Measurements from ENCODE around the gene SCAMP5. TPM values are rescaled to one million over a fixed set of nuclear protein-coding genes. Genes with fewer than 3 reads are reported as not detected.

SCAMP5 gene
- total RNA-seq, 4 donors from 2014 or later = 5.0 to 78.1 (median 53.4) TPM

DNA sequence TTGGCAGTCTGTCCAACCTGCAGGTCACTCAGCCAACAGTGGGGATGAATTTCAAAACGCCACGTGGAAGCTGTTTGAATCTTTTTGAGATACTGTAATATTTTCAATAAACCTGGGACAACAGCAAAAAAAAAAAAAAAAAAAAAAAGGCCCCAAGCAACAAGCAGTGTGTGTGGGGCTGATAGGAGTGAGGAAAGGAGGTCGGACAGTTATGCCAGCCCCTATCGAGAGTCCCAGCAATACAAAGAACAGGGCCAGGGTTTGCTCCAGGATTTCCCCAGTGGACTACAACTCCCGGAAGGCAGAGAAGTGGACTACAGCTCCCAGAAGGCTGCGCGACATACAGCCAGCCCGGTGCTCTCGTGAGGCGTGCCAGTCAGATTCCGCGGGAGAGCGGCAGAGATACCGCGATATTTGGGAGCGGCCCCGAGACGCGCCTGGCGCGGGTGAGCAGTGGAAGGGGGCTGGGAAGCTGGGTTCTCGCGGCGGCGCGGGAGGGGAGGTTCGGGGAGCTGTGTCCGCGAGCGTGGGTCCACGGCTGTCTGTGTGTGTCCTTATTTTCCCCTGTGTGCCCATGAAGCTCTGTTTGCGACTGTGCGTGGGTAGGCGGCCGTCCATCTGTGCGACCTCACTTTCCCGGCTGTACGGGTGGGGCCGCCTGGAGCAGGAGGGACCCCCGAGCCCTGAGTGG lies 28.0 kb downstream of the SCAMP5 start, which contains the start of gene PPCDC:
PPCDC (plus strand) TSS at position 410 of the 691 bp plus-strand sequence. CDS start 4,729 bp downstream, outside the sequence.
- DNase-seq = peak; percentile 95 to 99 (median 96)
- Histone ChIP-seq H3K36me3 (no peaks in the 10 kb centered on the region), H3K4me3 (peak within 1 kb of the TSS; percentile 73 to 89 (median 82)), H3K4me1 (peaks cover 0 to 16% (median 0%) of the 10 kb centered on the region in 4 donors), H3K27me3 (no peaks in the 10 kb centered on the region), H3K27ac (peak within 1 kb of the TSS; percentile 83 to 89 (median 85)), H3K9me3 (no peaks in the 10 kb centered on the region)
- peak; percentile 84 to 87 for TF ChIP-seq POLR2A (IDR thresholded peaks at IDR 0.05)
- TF ChIP-seq, protein P1, sequence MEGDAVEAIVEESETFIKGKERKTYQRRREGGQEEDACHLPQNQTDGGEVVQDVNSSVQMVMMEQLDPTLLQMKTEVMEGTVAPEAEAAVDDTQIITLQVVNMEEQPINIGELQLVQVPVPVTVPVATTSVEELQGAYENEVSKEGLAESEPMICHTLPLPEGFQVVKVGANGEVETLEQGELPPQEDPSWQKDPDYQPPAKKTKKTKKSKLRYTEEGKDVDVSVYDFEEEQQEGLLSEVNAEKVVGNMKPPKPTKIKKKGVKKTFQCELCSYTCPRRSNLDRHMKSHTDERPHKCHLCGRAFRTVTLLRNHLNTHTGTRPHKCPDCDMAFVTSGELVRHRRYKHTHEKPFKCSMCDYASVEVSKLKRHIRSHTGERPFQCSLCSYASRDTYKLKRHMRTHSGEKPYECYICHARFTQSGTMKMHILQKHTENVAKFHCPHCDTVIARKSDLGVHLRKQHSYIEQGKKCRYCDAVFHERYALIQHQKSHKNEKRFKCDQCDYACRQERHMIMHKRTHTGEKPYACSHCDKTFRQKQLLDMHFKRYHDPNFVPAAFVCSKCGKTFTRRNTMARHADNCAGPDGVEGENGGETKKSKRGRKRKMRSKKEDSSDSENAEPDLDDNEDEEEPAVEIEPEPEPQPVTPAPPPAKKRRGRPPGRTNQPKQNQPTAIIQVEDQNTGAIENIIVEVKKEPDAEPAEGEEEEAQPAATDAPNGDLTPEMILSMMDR (IDR thresholded peaks at IDR 0.05) = no peak

DNA sequence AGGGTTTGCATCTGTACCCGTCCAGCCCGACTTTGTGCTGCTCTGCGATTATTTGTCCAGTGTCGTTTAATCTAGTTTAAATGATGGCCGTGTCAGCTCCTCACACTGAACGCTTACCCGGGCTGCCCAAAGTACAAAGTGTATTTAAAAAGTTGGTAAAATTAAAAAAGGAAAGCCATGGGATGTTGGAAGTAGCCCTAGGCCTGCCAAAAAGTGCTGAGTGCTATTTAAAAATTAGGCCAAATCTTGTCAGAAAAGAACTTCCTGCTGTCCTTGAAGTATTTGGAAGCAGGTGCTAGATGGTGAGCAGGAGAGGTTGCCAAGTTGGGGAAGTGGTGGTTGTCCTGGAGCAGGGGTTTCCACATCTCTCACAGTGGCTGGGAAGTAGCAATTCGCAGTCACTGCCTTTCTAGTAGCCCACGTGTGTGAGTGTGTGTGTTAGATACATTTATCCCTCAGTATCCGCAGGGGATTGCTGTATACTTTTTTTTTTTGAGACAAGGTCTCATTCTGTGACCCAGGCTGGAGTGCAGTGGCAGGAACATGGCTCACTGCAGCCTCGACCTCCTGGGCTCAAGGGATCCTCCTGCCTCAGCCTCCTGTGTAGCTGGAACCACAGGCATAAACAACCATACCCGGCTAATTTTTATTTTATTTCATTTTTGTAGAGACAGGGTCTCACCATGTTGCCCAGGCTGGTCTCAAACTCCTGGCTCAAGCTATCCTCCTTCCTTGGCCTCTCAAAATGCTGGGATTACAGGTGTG lies 28.7 kb downstream of the SCAMP5 start:
- TF ChIP-seq, protein P1 (IDR thresholded peaks at IDR 0.05) = no peak
- TF ChIP-seq POLR2A (IDR thresholded peaks at IDR 0.05) = no peak
- Histone ChIP-seq H3K4me3 (peak overlapping the region; percentile 73 to 89 (median 82)), H3K27me3 (no peaks in the 10 kb centered on the region), H3K36me3 (no peaks in the 10 kb centered on the region), H3K4me1 (peaks cover 0 to 16% (median 0%) of the 10 kb centered on the region in 4 donors), H3K27ac (peak overlapping the region; percentile 83 to 89 (median 85)), H3K9me3 (no peaks in the 10 kb centered on the region)
- no peak for DNase-seq

DNA sequence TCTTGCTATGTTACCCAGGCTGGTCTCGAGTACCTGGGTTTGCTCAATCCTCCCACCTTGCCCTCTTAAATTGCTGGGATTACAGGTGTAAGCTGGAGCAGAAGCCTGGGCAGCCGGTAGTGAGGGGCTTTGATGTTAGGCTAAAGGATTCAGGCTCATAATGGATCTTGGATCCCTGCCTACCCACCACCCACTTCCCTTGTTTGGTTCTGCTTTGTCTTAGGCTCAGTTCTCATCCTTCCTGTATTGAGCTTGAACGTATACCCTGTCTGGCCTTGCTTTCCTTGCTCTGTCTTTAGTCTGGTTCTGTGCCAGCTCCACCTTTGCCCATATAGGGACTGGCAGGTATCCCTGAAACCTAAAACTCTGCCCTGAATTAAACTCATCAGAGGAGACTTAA lies 29.7 kb downstream of the SCAMP5 start:
- Histone ChIP-seq H3K36me3 (no peaks in the 10 kb centered on the region), H3K4me3 (no peak overlapping the region), H3K9me3 (no peaks in the 10 kb centered on the region), H3K4me1 (peaks cover 0 to 24% (median 3%) of the 10 kb centered on the region in 4 donors), H3K27me3 (no peaks in the 10 kb centered on the region), H3K27ac (no peak overlapping the region)
- no peak for TF ChIP-seq POLR2A (IDR thresholded peaks at IDR 0.05)
- TF ChIP-seq, protein P1 (IDR thresholded peaks at IDR 0.05) = no peak
- DNase-seq = no peak

DNA sequence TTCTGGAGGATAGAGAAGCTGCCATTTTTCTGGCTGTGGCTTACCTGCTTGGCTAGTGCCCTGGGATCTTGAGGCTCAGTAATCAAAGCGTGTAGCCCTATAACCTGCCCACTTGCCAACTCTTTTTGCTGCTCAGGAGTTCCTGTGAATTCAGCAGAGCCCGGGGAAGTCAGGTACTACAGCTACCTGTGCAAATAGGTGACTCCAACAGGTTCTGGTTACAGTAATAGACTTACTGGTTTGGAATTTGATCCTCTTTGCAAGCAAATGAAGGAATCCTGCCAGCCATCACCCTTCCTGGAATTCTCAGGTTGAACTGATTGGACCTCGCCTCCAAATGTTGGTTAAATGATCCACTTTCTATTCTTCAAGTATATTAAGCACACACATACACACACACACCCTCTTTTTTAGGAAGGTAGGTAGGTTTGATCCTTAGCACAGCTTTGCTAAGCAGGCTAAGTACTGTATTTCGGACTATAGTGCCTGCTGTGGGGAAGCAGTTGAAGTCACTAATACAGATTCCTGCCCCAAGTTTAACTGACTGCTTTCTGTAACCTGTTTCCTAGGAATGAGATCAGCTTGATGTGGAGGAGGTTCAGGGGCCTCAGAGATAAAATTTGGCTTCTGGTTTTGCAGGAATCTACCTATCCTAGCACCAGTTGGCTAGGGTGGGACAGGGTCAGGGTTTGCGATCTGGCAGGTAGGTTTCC lies 30.3 kb downstream of the SCAMP5 start:
- no peaks in the 10 kb centered on the region for H3K27me3 ChIP-seq
- H3K4me1 ChIP-seq = peaks cover 0 to 26% (median 3%) of the 10 kb centered on the region in 4 donors
- H3K9me3 ChIP-seq = no peaks in the 10 kb centered on the region
- no peak for DNase-seq
- TF ChIP-seq, protein P1 (IDR thresholded peaks at IDR 0.05) = no peak
- TF ChIP-seq POLR2A (IDR thresholded peaks at IDR 0.05) = no peak
- H3K4me3 ChIP-seq = no peak overlapping the region
- H3K27ac ChIP-seq = no peak overlapping the region
- no peaks in the 10 kb centered on the region for H3K36me3 ChIP-seq

DNA sequence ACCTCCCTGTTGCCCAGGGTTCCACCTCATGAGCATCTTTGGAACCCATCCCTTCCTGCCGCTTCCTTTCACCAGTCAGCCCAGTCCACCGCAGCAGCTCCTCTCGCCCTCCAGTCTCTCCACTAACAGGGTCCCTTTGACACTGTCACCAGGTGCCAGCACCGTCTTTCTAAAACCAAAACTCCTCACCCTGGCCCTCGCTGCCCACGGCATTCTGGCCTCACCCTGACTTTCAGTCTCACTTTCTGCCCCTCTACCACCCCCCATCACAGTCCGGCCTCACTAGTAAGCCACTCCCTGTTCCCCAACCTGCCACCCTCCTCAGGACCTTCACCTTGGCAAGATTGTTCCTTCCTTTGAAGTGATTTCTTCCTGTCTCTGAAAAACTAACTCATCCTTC lies 32.2 kb downstream of the SCAMP5 start:
- TF ChIP-seq, protein P1 (IDR thresholded peaks at IDR 0.05) = no peak
- no peak for TF ChIP-seq POLR2A (IDR thresholded peaks at IDR 0.05)
- H3K9me3 ChIP-seq = no peaks in the 10 kb centered on the region
- H3K4me3 ChIP-seq = no peak overlapping the region
- peaks cover 0 to 26% (median 3%) of the 10 kb centered on the region in 4 donors for H3K4me1 ChIP-seq
- no peak overlapping the region for H3K27ac ChIP-seq
- H3K27me3 ChIP-seq = no peaks in the 10 kb centered on the region
- H3K36me3 ChIP-seq = no peaks in the 10 kb centered on the region
- no peak for DNase-seq

Measured in Peyer's patch (tissue), 4 donors.